BE2C (cell line): Measurements from ENCODE around the gene TRPV3.
"Not testable (repeated sequence)": the region's sequence is repeated elsewhere in the genome, so short reads cannot be mapped to it uniquely, and the experiment has no call there.

ENCODE experiments used
- DNase-seq: peaks from one replicate; pipeline ENCODE4 v3.0.0-alpha.2; 2020
- H3K27me3 ChIP-seq: fragments of 250-450 bp; sonication (Bioruptor Pico); 2 replicates; pipeline ENCODE4 v1.5.1; 2020; ENCODE audit warnings: mild to moderate bottlenecking
- H3K36me3 ChIP-seq: fragments of 250-450 bp; sonication (Bioruptor Pico); 2 replicates; pipeline ENCODE4 v1.5.1; 2020; ENCODE audit warnings: mild to moderate bottlenecking
- H3K4me1 ChIP-seq: fragments of 250-450 bp; sonication (Bioruptor Pico); 2 replicates; pipeline ENCODE4 v1.5.1; 2020
- H3K4me3 ChIP-seq: 2 replicates; pipeline ENCODE4 v1.5.1; 2011; ENCODE audit warnings: low read depth, low read length
- H3K9me3 ChIP-seq: fragments of 250-450 bp; sonication (Bioruptor Pico); 2 replicates; pipeline ENCODE4 v1.5.1; 2020
- CTCF ChIP-seq: IDR thresholded peaks from 2 replicates; pipeline ENCODE4 v1.5.1; 2012; ENCODE audit warnings: mild to moderate bottlenecking, low read depth, low read length

TRPV3 gene

GRCh38 chr17:3582915-3583314, 25.3 kb upstream of the TRPV3 start:
- TF ChIP-seq CTCF, result no peak
- Histone ChIP-seq H3K4me1 (no peaks in the 10 kb centered on the region), H3K9me3 (no peaks in the 10 kb centered on the region), H3K27me3 (no peaks in the 10 kb centered on the region), H3K36me3 (no peaks in the 10 kb centered on the region), H3K4me3 (no peak overlapping the region)
- no peak for DNase-seq

GRCh38 chr17:3578667-3579066, 21.1 kb upstream of the TRPV3 start:
- not testable (repeated sequence) for DNase-seq, H3K4me3 ChIP-seq, H3K9me3 ChIP-seq, H3K4me1 ChIP-seq, H3K27me3 ChIP-seq, H3K36me3 ChIP-seq

- TF ChIP-seq CTCF, result no peak
- no peaks in the 10 kb centered on the region for H3K4me1 ChIP-seq
- DNase-seq, result no peak
- no peaks in the 10 kb centered on the region for H3K9me3 ChIP-seq
- no peaks in the 10 kb centered on the region for H3K27me3 ChIP-seq
- H3K36me3 ChIP-seq, result no peaks in the 10 kb centered on the region
- no peak overlapping the region for H3K4me3 ChIP-seq
These were observed 19.4 kb upstream of the TRPV3 start for GRCh38 chr17:3576970-3577369.

GRCh38 chr17:3575511-3575910, 17.9 kb upstream of the TRPV3 start:
- no peaks in the 10 kb centered on the region for H3K27me3 ChIP-seq
- no peaks in the 10 kb centered on the region for H3K36me3 ChIP-seq

GRCh38 chr17:3574231-3574630, 16.6 kb upstream of the TRPV3 start:
- Histone ChIP-seq H3K27me3 (no peaks in the 10 kb centered on the region), H3K4me3 (no peak overlapping the region), H3K9me3 (no peaks in the 10 kb centered on the region), H3K4me1 (no peaks in the 10 kb centered on the region), H3K36me3 (no peaks in the 10 kb centered on the region)
- DNase-seq, result no peak
- TF ChIP-seq CTCF, result no peak

More at GRCh38 chr17:3575511-3575910, 17.9 kb upstream of the TRPV3 start:
- TF ChIP-seq CTCF, result no peak
- Histone ChIP-seq H3K9me3 (no peaks in the 10 kb centered on the region), H3K4me1 (no peaks in the 10 kb centered on the region), H3K4me3 (no peak overlapping the region)
- DNase-seq, result no peak

- TF ChIP-seq CTCF, result no peak
- H3K36me3 ChIP-seq, result no peaks in the 10 kb centered on the region
- no peaks in the 10 kb centered on the region for H3K9me3 ChIP-seq
- no peaks in the 10 kb centered on the region for H3K27me3 ChIP-seq
- no peak for DNase-seq
- no peak overlapping the region for H3K4me3 ChIP-seq
- no peaks in the 10 kb centered on the region for H3K4me1 ChIP-seq
These were observed 15.9 kb upstream of the TRPV3 start for GRCh38 chr17:3573246-3574100.
